Activated CD4-positive, alpha-beta T cell treated with anti-CD3 and anti-CD28 coated beads, Interleukin-2, amount 50 U/mL, for 48 hours (primary cell): ENCODE measurements around the gene ZBTB39.
"Not testable (repeated sequence)": the region's sequence is repeated elsewhere in the genome, so short reads cannot be mapped to it uniquely, and the experiment has no call there.

Experiments
- DNase-seq, 2 experiments: peaks; one replicate each; pipeline ENCODE4 v3.0.0-alpha.2; 2020

Gene ZBTB39

GRCh38 chr12:56978397-56979138 is 27.8 kb downstream of the ZBTB39 start:
- DNase-seq: no peak

- DNase-seq: not testable (repeated sequence)
Measured at GRCh38 chr12:56977361-56977760, 29.0 kb downstream of the ZBTB39 start.

- DNase-seq: not testable (repeated sequence)
Measured at GRCh38 chr12:56974224-56974623, 32.1 kb downstream of the ZBTB39 start.

DNA sequence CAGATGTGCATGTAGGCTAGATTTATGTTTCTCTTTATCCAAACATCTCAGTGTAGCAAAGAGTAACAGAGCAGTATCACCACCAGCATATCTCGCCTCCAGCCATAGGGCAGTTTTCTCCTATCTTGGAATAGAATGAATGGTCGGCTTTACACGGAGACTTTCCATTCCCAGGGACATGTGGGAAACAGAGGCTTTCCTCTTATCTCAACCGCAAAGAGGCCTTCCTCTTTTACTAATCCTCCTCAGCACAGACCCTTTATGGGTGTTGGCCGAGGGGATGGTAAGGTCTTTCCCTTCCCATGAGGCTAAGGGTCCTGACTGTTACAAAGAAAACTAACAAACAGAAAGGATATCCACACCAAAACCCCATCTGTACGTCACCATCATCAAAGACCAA is 37.4 kb downstream of the ZBTB39 start:
- DNase-seq: not testable (repeated sequence)

DNA sequence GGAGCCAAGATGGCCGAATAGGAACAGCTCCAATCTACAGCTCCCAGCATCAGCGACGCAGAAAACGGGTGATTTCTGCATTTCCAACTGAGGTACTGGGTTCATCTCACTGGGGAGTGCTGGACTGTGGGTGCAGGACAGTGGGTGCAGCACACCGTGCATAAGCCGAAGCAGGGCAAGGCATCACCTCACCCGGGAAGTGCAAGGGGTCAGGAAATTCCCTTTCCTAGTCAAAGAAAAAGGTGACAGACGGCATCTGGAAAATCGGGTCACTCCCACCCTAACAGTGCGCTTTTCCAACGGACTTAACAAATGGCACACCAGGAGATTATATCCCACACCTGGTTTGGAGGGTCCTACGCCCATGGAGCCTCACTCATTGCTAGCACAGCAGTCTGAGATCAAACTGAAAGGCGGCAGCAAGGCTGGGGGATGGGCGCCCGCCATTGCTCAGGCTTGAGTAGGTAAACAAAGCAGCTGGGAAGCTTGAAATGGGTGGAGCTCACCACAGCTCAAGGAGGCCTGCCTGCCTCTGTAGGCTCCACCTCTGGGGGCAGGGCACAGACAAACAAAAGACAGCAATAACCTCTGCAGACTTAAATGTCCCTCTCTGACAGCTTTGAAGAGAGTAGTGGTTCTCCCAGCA is 40.2 kb downstream of the ZBTB39 start:
- DNase-seq: not testable (repeated sequence)

DNA sequence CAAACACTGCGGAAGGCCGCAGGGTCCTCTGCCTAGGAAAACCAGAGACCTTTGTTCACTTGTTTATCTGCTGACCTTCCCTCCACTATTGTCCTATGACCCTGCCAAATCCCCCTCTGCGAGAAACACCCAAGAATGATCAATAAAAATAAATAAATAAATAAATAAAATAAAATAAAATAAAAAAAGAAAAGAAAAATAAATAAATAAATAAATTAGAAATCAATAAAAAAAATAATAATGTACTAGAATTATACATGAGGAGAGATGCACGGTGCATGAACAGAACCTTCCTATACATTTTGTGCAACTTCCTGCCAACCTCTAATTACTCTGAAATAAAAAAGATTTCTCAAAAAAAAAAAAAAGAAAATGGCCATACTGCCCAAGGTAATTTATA is 41.2 kb downstream of the ZBTB39 start:
- not testable (repeated sequence) for DNase-seq

DNA sequence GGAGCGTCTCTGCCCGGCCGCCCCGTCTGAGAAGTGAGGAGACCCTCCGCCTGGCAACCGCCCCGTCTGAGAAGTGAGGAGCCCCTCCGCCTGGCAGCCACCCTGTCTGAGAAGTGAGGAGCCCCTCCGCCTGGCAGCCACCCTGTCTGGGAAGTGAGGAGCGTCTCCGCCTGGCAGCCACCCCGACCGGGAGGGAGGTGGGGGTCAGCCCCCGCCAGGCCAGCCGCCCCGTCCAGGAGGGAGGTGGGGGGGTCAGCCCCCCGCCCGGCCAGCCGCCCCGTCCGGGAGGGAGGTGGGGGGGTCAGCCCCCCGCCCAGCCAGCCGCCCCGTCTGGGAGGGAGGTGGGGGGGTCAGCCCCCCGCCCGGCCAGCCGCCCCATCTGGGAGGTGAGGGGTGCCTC is 42.8 kb downstream of the ZBTB39 start:
- not testable (repeated sequence) for DNase-seq

- DNase-seq: not testable (repeated sequence)
Measured at GRCh38 chr12:56962247-56962646, 44.1 kb downstream of the ZBTB39 start.

GRCh38 chr12:56958422-56958821 is 47.9 kb downstream of the ZBTB39 start:
- no peak for DNase-seq

GRCh38 chr12:56957229-56958052 is 48.9 kb downstream of the ZBTB39 start, which contains the start of gene RDH16:
RDH16 (minus strand) TSS chr12:56957608; CDS start chr12:56957462, 146 bp downstream.
- no peak for DNase-seq

GRCh38 chr12:56955631-56956256 is 50.6 kb downstream of the ZBTB39 start:
- no peak for DNase-seq

- DNase-seq: no peak
Measured at GRCh38 chr12:56954958-56955355, 51.4 kb downstream of the ZBTB39 start.

DNA sequence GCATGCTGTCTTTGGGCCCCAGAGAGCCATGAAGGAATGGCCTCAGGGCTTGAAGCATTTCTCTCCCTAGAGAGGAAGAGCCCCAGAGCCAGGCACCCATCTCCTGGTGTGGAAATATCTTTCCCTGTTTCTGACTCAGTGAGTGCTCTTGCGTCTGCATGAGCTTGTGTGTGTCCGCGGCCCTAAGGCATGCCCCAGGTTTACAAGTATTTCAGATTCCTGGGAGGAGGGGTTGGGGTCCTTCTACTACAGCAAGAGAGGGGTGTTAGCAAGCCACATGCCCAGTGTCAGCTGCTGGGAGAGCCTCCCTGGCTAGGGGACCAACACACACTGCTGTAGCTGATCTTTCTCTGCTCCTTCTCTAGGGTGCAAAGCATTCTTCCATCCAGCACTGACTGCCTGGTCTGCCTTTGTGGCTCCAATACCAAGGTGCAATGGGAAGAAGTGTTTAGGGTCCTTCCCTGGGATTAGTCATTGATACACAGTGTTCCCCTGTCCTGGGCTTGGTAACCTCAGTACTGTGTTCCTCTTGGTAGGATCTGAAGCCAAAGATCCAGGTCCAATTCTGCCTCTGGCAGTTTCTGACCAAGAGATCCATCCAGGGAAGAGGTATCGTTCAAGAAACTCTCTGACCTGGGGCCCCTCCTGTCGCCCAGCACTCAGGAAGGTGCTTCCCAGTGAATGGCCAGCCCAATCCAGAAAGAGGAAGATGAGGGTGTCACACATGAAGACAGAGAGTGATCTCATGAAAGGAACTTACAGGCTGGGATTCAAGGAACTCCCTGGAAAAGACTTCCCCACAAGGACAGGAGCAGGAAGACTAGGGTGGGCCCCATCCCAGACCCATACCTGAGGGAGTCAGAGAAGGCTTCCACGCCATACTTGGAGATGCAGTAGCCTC is 52.0 kb downstream of the ZBTB39 start:
- DNase-seq: no peak

DNA sequence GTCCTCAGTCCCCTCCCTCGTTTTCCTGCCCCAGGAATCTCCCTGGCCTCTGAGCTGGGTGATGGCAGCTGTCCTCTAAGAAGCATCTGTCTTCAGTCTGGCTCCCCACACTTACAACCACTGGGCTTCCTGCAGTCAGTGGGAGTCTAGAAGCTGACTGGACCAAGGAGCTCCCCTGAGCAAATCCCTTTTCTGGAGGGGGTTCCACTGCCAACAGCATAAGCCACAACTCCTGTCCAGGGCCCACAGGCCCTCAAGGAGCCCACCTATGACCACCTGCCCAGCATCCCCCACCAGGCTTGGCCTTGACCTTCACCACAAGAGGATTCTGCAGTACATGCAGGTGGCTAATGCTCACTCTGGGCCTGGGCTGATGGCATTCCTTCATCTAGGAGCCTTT is 53.0 kb downstream of the ZBTB39 start:
- DNase-seq: no peak

GRCh38 chr12:56951582-56952339 is 54.6 kb downstream of the ZBTB39 start:
- DNase-seq: no peak

- no peak for DNase-seq
Measured at GRCh38 chr12:56948881-56949280, 57.5 kb downstream of the ZBTB39 start.
